ENCODE results near the gene ANTXR1.

ANTXR1 gene

GRCh38 chr2:69280796-69281412, 267.9 kb downstream of the ANTXR1 start:
- no peak for DNase-seq (ENCODE audit: extremely low read depth, low read depth)
- no peak for TF ChIP-seq CTCF (IDR thresholded peaks at IDR 0.05; ENCODE audit: low read depth, low read length)

- no peak for DNase-seq (ENCODE audit: extremely low read depth, low read depth)
- no peak for TF ChIP-seq CTCF (IDR thresholded peaks at IDR 0.05; ENCODE audit: low read depth, low read length)
These were observed 272.5 kb downstream of the ANTXR1 start for GRCh38 chr2:69285379-69285894.

GRCh38 chr2:69287544-69287943, 274.6 kb downstream of the ANTXR1 start:
- DNase-seq (ENCODE audit: extremely low read depth, low read depth) = no peak
- TF ChIP-seq CTCF (IDR thresholded peaks at IDR 0.05; ENCODE audit: low read depth, low read length) = no peak

GRCh38 chr2:69288429-69288828, 275.4 kb downstream of the ANTXR1 start:
- DNase-seq (ENCODE audit: extremely low read depth, low read depth) = no peak
- no peak for TF ChIP-seq CTCF (IDR thresholded peaks at IDR 0.05; ENCODE audit: low read depth, low read length)

- TF ChIP-seq CTCF (IDR thresholded peaks at IDR 0.05; ENCODE audit: low read depth, low read length) = no peak
- no peak for DNase-seq (ENCODE audit: extremely low read depth, low read depth)
These were observed 278.1 kb downstream of the ANTXR1 start for GRCh38 chr2:69291004-69291650.

DNA sequence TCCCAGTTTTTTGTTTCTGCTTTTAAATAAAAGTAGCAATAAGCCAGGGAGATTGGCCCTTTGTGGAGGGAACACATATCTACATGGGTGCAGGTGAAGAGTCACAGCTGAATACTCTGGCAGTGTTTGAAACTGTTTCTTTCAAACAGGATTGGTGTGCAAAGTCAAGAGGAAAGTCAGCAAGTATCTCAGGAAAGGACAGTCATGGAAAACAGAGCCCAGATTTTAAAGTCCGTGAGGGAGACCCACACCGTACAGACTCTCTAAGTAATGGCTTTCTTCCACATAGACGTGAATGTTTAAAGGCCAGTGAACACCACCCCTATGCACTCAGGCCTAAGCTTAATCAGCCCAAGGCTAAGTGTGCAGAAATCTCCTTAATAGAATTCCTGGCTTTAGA, 278.7 kb downstream of the ANTXR1 start:
- no peak for DNase-seq (ENCODE audit: extremely low read depth, low read depth)
- TF ChIP-seq CTCF (IDR thresholded peaks at IDR 0.05; ENCODE audit: low read depth, low read length) = no peak

- no peak for TF ChIP-seq CTCF (IDR thresholded peaks at IDR 0.05; ENCODE audit: low read depth, low read length)
These were observed 279.3 kb downstream of the ANTXR1 start for GRCh38 chr2:69292256-69292655.

More at GRCh38 chr2:69292256-69292655, 279.3 kb downstream of the ANTXR1 start:
- no peak for DNase-seq (ENCODE audit: extremely low read depth, low read depth)
